Kidney tubule cell (primary cell): ENCODE measurements around the gene DTNA.

Experiments used
- DNase-seq: peaks from one replicate; pipeline ENCODE4 v3.0.0-alpha.2; 2018; ENCODE audit warnings: low spot score

Gene DTNA

GRCh38 chr18:34859496-34859895, 149.4 kb downstream of the DTNA start:
- no peak for DNase-seq

GRCh38 chr18:34862561-34862960, 152.5 kb downstream of the DTNA start:
- DNase-seq: no peak

GRCh38 chr18:34863702-34864101, 153.6 kb downstream of the DTNA start:
- no peak for DNase-seq

- DNase-seq: no peak
Observed at GRCh38 chr18:34864836-34865497, 154.9 kb downstream of the DTNA start.

- no peak for DNase-seq
Observed at GRCh38 chr18:34866310-34866709, 156.2 kb downstream of the DTNA start.

- peak; percentile 13 for DNase-seq
Observed at GRCh38 chr18:34866739-34867138, 156.6 kb downstream of the DTNA start.

- DNase-seq: peak; percentile 6
Observed at GRCh38 chr18:34867520-34867919, 157.4 kb downstream of the DTNA start.

- DNase-seq: peak; percentile 51
Observed at GRCh38 chr18:34870555-34871310, 160.6 kb downstream of the DTNA start.

GRCh38 chr18:34871435-34871834, 161.3 kb downstream of the DTNA start:
- peak; percentile 77 for DNase-seq

GRCh38 chr18:34872066-34872465, 162.0 kb downstream of the DTNA start:
- DNase-seq: peak; percentile 4

- DNase-seq: no peak
Observed at GRCh38 chr18:34873986-34874580, 164.0 kb downstream of the DTNA start.

GRCh38 chr18:34875150-34875549, 165.1 kb downstream of the DTNA start:
- DNase-seq: no peak

- no peak for DNase-seq
Observed at GRCh38 chr18:34880403-34880802, 170.3 kb downstream of the DTNA start.

GRCh38 chr18:34880882-34881834, 171.1 kb downstream of the DTNA start:
- no peak for DNase-seq

GRCh38 chr18:34884436-34884835, 174.3 kb downstream of the DTNA start:
- no peak for DNase-seq

GRCh38 chr18:34886177-34886576, 176.1 kb downstream of the DTNA start:
- DNase-seq: no peak

- DNase-seq: no peak
Observed at GRCh38 chr18:34887881-34888580, 177.9 kb downstream of the DTNA start.

GRCh38 chr18:34890486-34891085, 180.5 kb downstream of the DTNA start:
- no peak for DNase-seq

GRCh38 chr18:34892379-34892778, 182.3 kb downstream of the DTNA start:
- no peak for DNase-seq

GRCh38 chr18:34893239-34893638, 183.1 kb downstream of the DTNA start:
- DNase-seq: no peak

GRCh38 chr18:34901299-34901698, 191.2 kb downstream of the DTNA start:
- DNase-seq: peak; percentile 9
